H1 (cell line): ENCODE data around the gene JMJD7. TPM values are rescaled to one million over a fixed set of nuclear protein-coding genes. Genes with fewer than 3 reads are reported as not detected.

Source experiments
- CTCF ChIA-PET: fragments of 300-600 bp; sonication (Branson Sonifier 250); formaldehyde crosslinking; loops from one replicate; lab custom pipeline; 2021; ENCODE audit not compliant: partially characterized antibody; lab: Charles Lee
- POLR2A ChIA-PET: fragments of 300-600 bp; sonication (Branson Sonifier 250); formaldehyde crosslinking; loops from one replicate; lab custom pipeline; 2021; ENCODE audit warnings: inconsistent platforms; ENCODE audit not compliant: partially characterized antibody; lab: Charles Lee
- DNase-seq, 2 experiments: peaks; one replicate each; pipeline versions ENCODE4 v3.0.0 to v3.0.0-alpha.2; 2010 to 2022; ENCODE audit warnings: low spot score in 2 of 2, low read depth in 1 of 2, mixed read lengths in 1 of 2
- FAIRE-seq: peaks from 2 replicates; lab custom pipeline; 2011; peaks lifted over from hg19 to GRCh38; lab: Jason Lieb, UNC
- H2AFZ ChIP-seq: 2 replicates; pipeline ENCODE4 v1.8.1; 2012; ENCODE audit warnings: low read length, inconsistent platforms
- H2AK5ac ChIP-seq: 2 replicates; pipeline ENCODE4 v1.6.1; 2013; ENCODE audit warnings: low read depth, low read length
- H2BK120ac ChIP-seq: replicated peaks from 2 replicates; pipeline ENCODE3; 2013; ENCODE audit warnings: low read depth, low read length, inconsistent platforms
- H2BK12ac ChIP-seq: 2 replicates; pipeline ENCODE4 v1.6.1; 2013; ENCODE audit warnings: low read depth, low read length
- H2BK15ac ChIP-seq: 2 replicates; pipeline ENCODE4 v1.6.1; 2013; ENCODE audit warnings: low read length
- H2BK20ac ChIP-seq: 2 replicates; pipeline ENCODE4 v1.6.1; 2013; ENCODE audit warnings: low read length
- H2BK5ac ChIP-seq: 2 replicates; pipeline ENCODE4 v1.6.1; 2013; ENCODE audit warnings: low read depth, low read length
- H3K14ac ChIP-seq: 2 replicates; pipeline ENCODE4 v1.6.1; 2013; ENCODE audit warnings: inconsistent platforms; ENCODE audit not compliant: insufficient read length
- H3K18ac ChIP-seq: 2 replicates; pipeline ENCODE4 v1.6.1; 2013; ENCODE audit warnings: low read length; ENCODE audit errors: extremely low read depth
- H3K23ac ChIP-seq: 2 replicates; pipeline ENCODE4 v1.6.1; 2013; ENCODE audit warnings: inconsistent platforms; ENCODE audit not compliant: insufficient read length
- H3K23me2 ChIP-seq: 2 replicates; pipeline ENCODE4 v1.6.1; 2013; ENCODE audit warnings: low read depth, low read length
- H3K27ac ChIP-seq: 2 replicates; pipeline ENCODE4 v1.6.1; 2011; ENCODE audit warnings: low read depth, low read length, inconsistent platforms
- H3K27me3 ChIP-seq, 4 experiments: replicated peaks in 1 of 4; 1 replicate in 1 of 4; 2 replicates in 3 of 4; pipeline versions ENCODE4 v1.6.1 to v1.8.1; 2011 to 2013; ENCODE audit warnings: low read length in 3 of 4, mild to moderate bottlenecking in 3 of 4, inconsistent platforms in 2 of 4, mixed read lengths in 2 of 4, moderate library complexity in 1 of 4; ENCODE audit not compliant: control insufficient read depth in 3 of 4, insufficient read depth in 3 of 4; ENCODE audit errors: extremely low read depth in 1 of 4
- H3K36me3 ChIP-seq, 4 experiments: 2 replicates each; pipeline versions ENCODE4 v1.6.1 to v1.8.1; 2011 to 2013; ENCODE audit warnings: mild to moderate bottlenecking in 4 of 4, low read length in 3 of 4, moderate library complexity in 2 of 4, control low read depth in 1 of 4, inconsistent platforms in 1 of 4; ENCODE audit not compliant: insufficient read depth in 4 of 4, control insufficient read depth in 2 of 4
- H3K4ac ChIP-seq: replicated peaks from 2 replicates; pipeline ENCODE3; 2013; ENCODE audit warnings: low read length, low read depth, mixed read lengths, inconsistent platforms; ENCODE audit not compliant: insufficient read length
- H3K4me1 ChIP-seq, 4 experiments: replicated peaks in 1 of 4; 1 replicate in 1 of 4; 2 replicates in 3 of 4; pipeline versions ENCODE4 v1.6.1 to v1.8.1; 2011 to 2013; ENCODE audit warnings: low read length in 3 of 4, inconsistent platforms in 2 of 4, mixed read lengths in 1 of 4; ENCODE audit not compliant: insufficient read depth in 4 of 4, control insufficient read depth in 3 of 4
- H3K4me2 ChIP-seq, 2 experiments: 2 replicates each; pipeline versions ENCODE4 v1.6.1 to v1.8.1; 2011 to 2013; ENCODE audit warnings: low read depth in 2 of 2, low read length in 2 of 2, control low read depth in 1 of 2, inconsistent platforms in 1 of 2, mild to moderate bottlenecking in 1 of 2; ENCODE audit not compliant: insufficient read depth in 1 of 2
- H3K4me3 ChIP-seq, 4 experiments: fragments of 200-600, 300-600 bp in 1 of 4; sonication (generic), shearing (Covaris generic), sonication (Bioruptor Twin) in 1 of 4; 2 replicates each; pipeline versions ENCODE4 v1.5.1 to v1.8.1; 2011 to 2016; ENCODE audit warnings: low read length in 4 of 4, low read depth in 3 of 4, control low read depth in 2 of 4, inconsistent platforms in 2 of 4, mild to moderate bottlenecking in 2 of 4, mixed read lengths in 1 of 4, moderate library complexity in 1 of 4; ENCODE audit not compliant: insufficient read depth in 2 of 4; ENCODE audit errors: extremely low read depth in 1 of 4
- H3K56ac ChIP-seq: replicated peaks from 2 replicates; pipeline ENCODE3; 2013; ENCODE audit warnings: low read depth, mild to moderate bottlenecking, mixed read lengths, low read length, inconsistent platforms; ENCODE audit not compliant: insufficient read length
- H3K79me1 ChIP-seq: 2 replicates; pipeline ENCODE4 v1.6.1; 2013; ENCODE audit warnings: low read depth, low read length, control low read depth
- H3K79me2 ChIP-seq, 2 experiments: 2 replicates each; pipeline versions ENCODE4 v1.6.1 to v1.8.1; 2012 to 2013; ENCODE audit warnings: low read length in 2 of 2, mild to moderate bottlenecking in 2 of 2, inconsistent platforms in 1 of 2; ENCODE audit not compliant: insufficient read depth in 2 of 2, control insufficient read depth in 1 of 2
- H3K9ac ChIP-seq, 4 experiments: replicated peaks in 1 of 4; 1 replicate in 1 of 4; 2 replicates in 3 of 4; pipeline versions ENCODE4 v1.6.1 to v1.8.1; 2011 to 2013; ENCODE audit warnings: low read depth in 3 of 4, low read length in 3 of 4, control low read depth in 2 of 4, mild to moderate bottlenecking in 2 of 4, moderate library complexity in 2 of 4, inconsistent platforms in 1 of 4; ENCODE audit errors: extremely low read depth in 1 of 4
- H3K9me3 ChIP-seq, 2 experiments: 2 replicates each; pipeline versions ENCODE4 v1.6.1 to v1.8.1; 2012 to 2013; ENCODE audit warnings: mild to moderate bottlenecking in 2 of 2, moderate library complexity in 2 of 2, control low read depth in 1 of 2, inconsistent platforms in 1 of 2, low read depth in 1 of 2, low read length in 1 of 2, mixed read lengths in 1 of 2; ENCODE audit not compliant: insufficient read depth in 2 of 2
- H4K20me1 ChIP-seq, 2 experiments: replicated peaks in 1 of 2; 2 replicates each; pipeline versions ENCODE3 to v1.8.1; 2011 to 2013; ENCODE audit warnings: inconsistent platforms in 2 of 2, low read length in 2 of 2, mild to moderate bottlenecking in 1 of 2; ENCODE audit not compliant: insufficient read depth in 2 of 2, control insufficient read depth in 1 of 2
- H4K5ac ChIP-seq: 2 replicates; pipeline ENCODE4 v1.6.1; 2013; ENCODE audit warnings: low read length, low read depth, mixed read lengths, inconsistent platforms; ENCODE audit not compliant: insufficient read length
- H4K8ac ChIP-seq: 2 replicates; pipeline ENCODE4 v1.8.0; 2013; ENCODE audit warnings: mild to moderate bottlenecking, moderate library complexity, low read length, inconsistent platforms; ENCODE audit not compliant: insufficient read depth; ENCODE audit errors: extremely low read depth
- H4K91ac ChIP-seq: replicated peaks from 2 replicates; pipeline ENCODE3; 2013; ENCODE audit warnings: low read length, mixed read lengths, inconsistent platforms; ENCODE audit not compliant: insufficient read length
- BCL11A ChIP-seq, 2 experiments: IDR thresholded peaks; one replicate each; pipeline ENCODE4 v1.6.1; 2011; ENCODE audit warnings: low read depth in 2 of 2, low read length in 2 of 2, mild to moderate bottlenecking in 2 of 2
- CEBPB ChIP-seq: IDR thresholded peaks from 2 replicates; pipeline ENCODE4 v1.6.1; 2012; ENCODE audit warnings: low read depth, low read length
- POLR2AphosphoS5 ChIP-seq: IDR thresholded peaks from 2 replicates; pipeline ENCODE4 v1.6.1; 2011; ENCODE audit warnings: low read depth, low read length
- RBBP5 ChIP-seq: IDR thresholded peaks from 2 replicates; pipeline ENCODE4 v1.7.1; 2012; ENCODE audit warnings: low read depth, mild to moderate bottlenecking, inconsistent platforms, low read length, moderate library complexity, borderline replicate concordance
- WGBS, 2 experiments: shearing (Covaris generic) in 1 of 2; methylation state at CpG; one replicate each; pipeline versions ENCODE4 v1.1.6 to v1.1.7; 2013 to 2015; ENCODE audit warnings: low lambda C conversion rate in 2 of 2, mixed read lengths in 2 of 2, inconsistent platforms in 1 of 2, low coverage in 1 of 2, missing lambda C conversion rate in 1 of 2; ENCODE audit not compliant: insufficient replicate concordance in 2 of 2, insufficient coverage in 1 of 2, insufficient read length in 1 of 2; ENCODE audit errors: extremely low coverage in 1 of 2, missing lambda C conversion rate in 1 of 2; 5-methylcytosine and 5-hydroxymethylcytosine counted together
- polyA plus RNA-seq, 7 experiments: library from polyadenylated mRNA; depleted of rRNA in 3 of 7; stranded (reverse) in 5 of 7; unstranded in 2 of 7; fragments of >200 nt in 5 of 7; fragments of 200-250 nt in 2 of 7; gene quantifications; 1 replicate in 5 of 7; 2 replicates in 1 of 7; 4 replicates in 1 of 7; pipeline versions ENCODE4 v1.2.1 to v1.2.3, GENCODE V29; 2011 to 2013; ENCODE audit warnings: missing spikeins in 2 of 7, mixed read lengths in 2 of 7
- total RNA-seq: library from RNA; stranded (reverse); fragmentation: NEBNext Ultra II Directional; extraction: Animal tissue kit (Norgen Biotek cat#: 25700); gene quantifications from 2 replicates; pipeline ENCODE4 v1.2.1, GENCODE V29; 2021

Gene JMJD7
- total and polyA plus RNA-seq, 2 of the 8 experiments (the other 6 are each of a cell fraction or from before 2014, with no cell fraction given), result 15.0 to 20.0 TPM

GRCh38 chr15:41801850-41802455, 25.9 kb upstream of the JMJD7 start:
- no peaks in the 10 kb centered on the region for H3K79me1 ChIP-seq
- H2BK15ac ChIP-seq, result no peak overlapping the region
- H3K9me3 ChIP-seq, result no peaks in the 10 kb centered on the region
- H3K4me1 ChIP-seq, result peaks cover 0 to 4% (median 2%) of the 10 kb centered on the region in 4 experiments; a peak in 4 of 7 replicates
- no peak overlapping the region for H3K14ac ChIP-seq
- H2AK5ac ChIP-seq, result no peak overlapping the region
- H3K9ac ChIP-seq, result no peak overlapping the region
- no peak overlapping the region for H2BK20ac ChIP-seq
- ChIA-PET CTCF (interaction anchor here (0.7 to 13.7 kb wide), 7 partner anchors 9 to 336 kb away, joined by 3 to 283 read pairs (median 4); partner anchors contain the start of gene MAPKBP1), POLR2A (no interaction called here)
- DNase-seq (no peak), FAIRE-seq (no peak)
- H3K4me3 ChIP-seq, result no peak overlapping the region
- H4K8ac ChIP-seq, result no peak overlapping the region
- no peak overlapping the region for H2BK5ac ChIP-seq
- H4K91ac ChIP-seq, result no peak overlapping the region
- WGBS, 2 experiments, result 98% methylated on average over 3 of the region's 3 CpGs; no CpG with 5 or more reads in 1 of the 2 experiments
- no peaks in the 10 kb centered on the region for H3K36me3 ChIP-seq
- no peaks in the 10 kb centered on the region for H3K79me2 ChIP-seq
- no peak overlapping the region for H3K4me2 ChIP-seq
- H4K5ac ChIP-seq, result no peak overlapping the region
- H3K27me3 ChIP-seq, result no peaks in the 10 kb centered on the region
- H2AFZ ChIP-seq, result no peak overlapping the region
- no peaks in the 10 kb centered on the region for H3K23me2 ChIP-seq
- H3K18ac ChIP-seq, result no peak overlapping the region
- H3K27ac ChIP-seq, result no peak overlapping the region
- no peak overlapping the region for H3K4ac ChIP-seq
- H2BK120ac ChIP-seq, result no peak overlapping the region
- H3K23ac ChIP-seq, result no peak overlapping the region
- peaks cover 0 to 2% of the 10 kb centered on the region in 2 experiments for H4K20me1 ChIP-seq
- H2BK12ac ChIP-seq, result no peak overlapping the region
- H3K56ac ChIP-seq, result no peak overlapping the region
- TF ChIP-seq POLR2AphosphoS5 (no peak), BCL11A (IDR thresholded peaks at IDR 0.05; ENCODE audit: low read depth in 2 of 2, low read length in 2 of 2) (no peak), CEBPB (no peak), RBBP5 (no peak)
